Heart left ventricle (tissue), 13 donors: ENCODE results near the gene MST1R.
"Not testable (repeated sequence)": the region's sequence is repeated elsewhere in the genome, so short reads cannot be mapped to it uniquely, and the experiment has no call there.

Experiments used
- POLR2A ChIP-seq, 2 donors: fragments of 450-650 bp; IDR thresholded peaks; one replicate each; pipeline ENCODE4 v1.6.1; 2017; ENCODE audit warnings: antibody characterized with exemption in 2 of 2, mild to moderate bottlenecking in 2 of 2, moderate library complexity in 2 of 2
- TF ChIP-seq, protein P1 (sequence below), 12 donors: fragments of 200-600 bp; sonication (generic) in 4 of 12; IDR thresholded peaks; one replicate each; pipeline versions ENCODE4 v1.5.0 to v1.8.0; 2018 to 2022; ENCODE audit warnings: antibody characterized with exemption in 12 of 12, mild to moderate bottlenecking in 5 of 12
- donor health status: ischemic (EF 13 %, LVEDD 7.1; RV severe dilation, severe dysfunction).
- donor health status: DM: no; HTN: yes; CAD: no.
- donor health status: DM: no; HTN: no; CAD: no.
- donor health status: ischemic (EF 25% LVEDD 6.9; RV normal size, moderate dysfunction).
- donor health status: ischemic (EF 25% LVEDD 5.7; RV mildly dilated, moderate dysfunction).
- donor health status: ischemic (EF 35%, LVEDD 5.7; RV mildly dilated, moderate dysfunction).
- donor health status: nonischemic (EF 11% LVEDD 7.7; RV severe dilation, severe dysfunction).
- donor health status: DM: yes; HTN: yes; CAD: no.
- donor health status: PGD.
- donor health status: ischemic (EF 29% LVEDD 5.4; RV normal size, mild dysfunction).
- donor health status: nonischemic (EF 23%, LVEDD 6.1; RV moderate dilation, normal function).

DNA sequence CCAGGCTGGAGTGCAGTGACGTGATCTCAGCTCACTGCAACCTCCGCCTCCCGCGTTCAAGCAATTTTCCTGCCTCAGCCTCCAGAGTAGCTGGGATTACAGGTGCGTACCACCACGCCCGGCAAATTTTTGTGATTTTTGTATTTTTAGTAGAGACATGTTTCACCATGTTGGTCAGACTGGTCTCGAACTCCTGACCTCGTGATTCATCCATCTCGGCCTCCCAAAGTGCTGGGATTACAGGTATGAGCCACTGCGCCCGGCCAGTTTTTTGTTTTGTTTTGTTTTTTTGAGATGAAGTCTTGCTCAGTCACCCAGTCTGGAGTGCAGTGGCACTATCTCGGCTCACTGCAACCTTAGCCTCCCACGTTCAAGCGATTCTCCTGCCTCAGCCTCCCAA lies 28.6 kb upstream of the MST1R start:
- TF ChIP-seq, protein P1, sequence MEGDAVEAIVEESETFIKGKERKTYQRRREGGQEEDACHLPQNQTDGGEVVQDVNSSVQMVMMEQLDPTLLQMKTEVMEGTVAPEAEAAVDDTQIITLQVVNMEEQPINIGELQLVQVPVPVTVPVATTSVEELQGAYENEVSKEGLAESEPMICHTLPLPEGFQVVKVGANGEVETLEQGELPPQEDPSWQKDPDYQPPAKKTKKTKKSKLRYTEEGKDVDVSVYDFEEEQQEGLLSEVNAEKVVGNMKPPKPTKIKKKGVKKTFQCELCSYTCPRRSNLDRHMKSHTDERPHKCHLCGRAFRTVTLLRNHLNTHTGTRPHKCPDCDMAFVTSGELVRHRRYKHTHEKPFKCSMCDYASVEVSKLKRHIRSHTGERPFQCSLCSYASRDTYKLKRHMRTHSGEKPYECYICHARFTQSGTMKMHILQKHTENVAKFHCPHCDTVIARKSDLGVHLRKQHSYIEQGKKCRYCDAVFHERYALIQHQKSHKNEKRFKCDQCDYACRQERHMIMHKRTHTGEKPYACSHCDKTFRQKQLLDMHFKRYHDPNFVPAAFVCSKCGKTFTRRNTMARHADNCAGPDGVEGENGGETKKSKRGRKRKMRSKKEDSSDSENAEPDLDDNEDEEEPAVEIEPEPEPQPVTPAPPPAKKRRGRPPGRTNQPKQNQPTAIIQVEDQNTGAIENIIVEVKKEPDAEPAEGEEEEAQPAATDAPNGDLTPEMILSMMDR (IDR thresholded peaks at IDR 0.05), result not testable (repeated sequence)
- not testable (repeated sequence) for TF ChIP-seq POLR2A (IDR thresholded peaks at IDR 0.05)
